ENCODE results near the gene SPTSSA. TPM values are rescaled to one million over a fixed set of nuclear protein-coding genes. Genes with fewer than 3 reads are reported as not detected.

The SPTSSA gene
- polyA plus RNA-seq, 1 of the 3 experiments (the other 2 are of a cell fraction) = 39.5 TPM

GRCh38 chr14:34436960-34437728 is 24.9 kb downstream of the SPTSSA start:
- Histone ChIP-seq H3K9me2 (no peaks in the 10 kb centered on the region), H3K27ac (ENCODE audit: low read depth in 2 of 2, low read length in 1 of 2) (0 out of 4 replicates have a peak overlapping the region, but pooled peaks of 1 of the 2 experiments have one; percentile 14), H2AFZ (ENCODE audit: low read depth) (no peak overlapping the region), H3K4me2 (no peak overlapping the region), H3K4me3 (ENCODE audit: low read depth in 2 of 2, low read length in 1 of 2) (no peak overlapping the region), H4K20me1 (ENCODE audit: insufficient read depth) (peaks cover 5% of the 10 kb centered on the region; the same call in 1 of the 2 replicates), H3K36me3 (replicated peaks in 1 of 2; ENCODE audit: control insufficient read depth in 1 of 2, insufficient read depth in 2 of 2, low read length in 1 of 2) (peaks cover 0 to 15% of the 10 kb centered on the region in 2 experiments), H3K79me2 (ENCODE audit: insufficient read depth) (peaks cover 5% of the 10 kb centered on the region; the same call in 1 of the 2 replicates), H3K9me3 (no peaks in the 10 kb centered on the region), H3K27me3 (ENCODE audit: insufficient read depth) (no peaks in the 10 kb centered on the region), H3K9ac (no peak overlapping the region), H3K4me1 (ENCODE audit: control insufficient read depth in 1 of 2, insufficient read depth in 2 of 2, low read depth in 1 of 2, low read length in 1 of 2) (no peaks in the 10 kb centered on the region; a peak in 1 of 4 replicates), H3F3A (replicated peaks; ENCODE audit: insufficient read depth) (peaks cover 7% of the 10 kb centered on the region)
- ChIA-PET POLR2A (no interaction called here), CTCF (interaction anchor here (1.0 kb wide), 1 partner anchor 105 kb away, joined by 4 read pairs; no protein-coding TSS in a partner anchor)
- 92% methylated on average over 1 of the region's 1 CpG for WGBS (ENCODE audit: low lambda C conversion rate)
- no peak for DNase-seq
- TF ChIP-seq USF1 (IDR thresholded peaks at IDR 0.05; ENCODE audit: borderline replicate concordance, low read depth) (no peak), TAF1 (IDR thresholded peaks at IDR 0.05; ENCODE audit: borderline replicate concordance, low read depth, low read length) (no peak), POLR2AphosphoS5 (IDR thresholded peaks at IDR 0.05; ENCODE audit: low read depth, low read length) (no peak), EP300 (IDR thresholded peaks at IDR 0.05; ENCODE audit: borderline replicate concordance in 1 of 2, low read depth in 1 of 2, low read length in 1 of 2) (no peak), TEAD4 (IDR thresholded peaks at IDR 0.05; ENCODE audit: borderline replicate concordance, insufficient read depth) (no peak), EZH2phosphoT487 (IDR thresholded peaks at IDR 0.05; ENCODE audit: borderline replicate concordance, low read depth) (no peak), TCF12 (IDR thresholded peaks at IDR 0.05) (no peak), RAD21 (IDR thresholded peaks at IDR 0.05; ENCODE audit: low read length) (no peak), MXI1 (IDR thresholded peaks at IDR 0.05; ENCODE audit: low read depth, low read length) (no peak), SMC3 (IDR thresholded peaks at IDR 0.05; ENCODE audit: low read depth, low read length) (no peak), FOXM1 (IDR thresholded peaks at IDR 0.05; ENCODE audit: low read depth) (no peak), SIN3A (IDR thresholded peaks at IDR 0.05; ENCODE audit: borderline replicate concordance, low read depth, low read length) (no peak), RFX5 (IDR thresholded peaks at IDR 0.05; ENCODE audit: low read length) (no peak)

- Histone ChIP-seq H3K36me3 (replicated peaks in 1 of 2; ENCODE audit: control insufficient read depth in 1 of 2, insufficient read depth in 2 of 2, low read length in 1 of 2) (peaks cover 0 to 15% of the 10 kb centered on the region in 2 experiments), H3K27me3 (ENCODE audit: insufficient read depth) (no peaks in the 10 kb centered on the region), H3K9me2 (no peaks in the 10 kb centered on the region), H4K20me1 (ENCODE audit: insufficient read depth) (peaks cover 5% of the 10 kb centered on the region; the same call in 1 of the 2 replicates), H2AFZ (ENCODE audit: low read depth) (no peak overlapping the region), H3K4me3 (ENCODE audit: low read depth in 2 of 2, low read length in 1 of 2) (no peak overlapping the region), H3K27ac (ENCODE audit: low read depth in 2 of 2, low read length in 1 of 2) (0 out of 4 replicates have a peak overlapping the region, but pooled peaks of 1 of the 2 experiments have one; percentile 14), H3K9me3 (no peaks in the 10 kb centered on the region), H3F3A (replicated peaks; ENCODE audit: insufficient read depth) (peaks cover 10% of the 10 kb centered on the region), H3K79me2 (ENCODE audit: insufficient read depth) (peaks cover 5% of the 10 kb centered on the region; the same call in 1 of the 2 replicates), H3K4me1 (ENCODE audit: control insufficient read depth in 1 of 2, insufficient read depth in 2 of 2, low read depth in 1 of 2, low read length in 1 of 2) (no peaks in the 10 kb centered on the region; a peak in 1 of 4 replicates), H3K4me2 (no peak overlapping the region), H3K9ac (no peak overlapping the region)
- no peak for DNase-seq
- WGBS (ENCODE audit: low lambda C conversion rate) = 94% methylated on average over 1 of the region's 1 CpG
- CTCF ChIA-PET = no interaction called here
- no peak for TF ChIP-seq EZH2phosphoT487 (IDR thresholded peaks at IDR 0.05; ENCODE audit: borderline replicate concordance, low read depth)
- POLR2A ChIA-PET = no interaction called here
Measured at GRCh38 chr14:34436118-34436905, 25.7 kb downstream of the SPTSSA start.

Data from SK-N-SH (cell line).